ENCODE data around the gene WDR53. TPM values are rescaled to one million over a fixed set of nuclear protein-coding genes. Genes with fewer than 3 reads are reported as not detected.

WDR53 gene
- total RNA-seq, 5 donors from 2014 or later (not counting 1 experiment from before 2014, with no cell fraction given): 19.2 to 29.8 (median 25.5) TPM

- peak overlapping the region; percentile 88 to 92 for H3K27ac Mint-ChIP-seq
- DNase-seq: peak; percentile 75 to 98 (median 89)
- no peaks in the 10 kb centered on the region for H3K36me3 ChIP-seq (ENCODE audit: control insufficient read depth in 2 of 2, extremely low read depth in 1 of 2, insufficient read depth in 1 of 2, low read length in 1 of 2)
- H3K4me1 ChIP-seq (ENCODE audit: control insufficient read depth in 1 of 2, extremely low read depth in 1 of 2, insufficient read depth in 2 of 2, low read length in 2 of 2): peaks cover 22 to 46% of the 10 kb centered on the region in 2 experiments
- peaks cover 34 to 41% (median 41%) of the 10 kb centered on the region in 3 donors for H3K4me1 Mint-ChIP-seq
- H3K4me3 Mint-ChIP-seq: peak overlapping the region; percentile 51 to 64 (median 59)
- peak; percentile 81 to 92 (median 90) for ATAC-seq (replicated peaks in 1 of 4)
- H3K36me3 Mint-ChIP-seq: no peaks in the 10 kb centered on the region
- ChIA-PET POLR2A (interaction anchor here (0.6 to 1.0 kb wide), 5 partner anchors 22 to 130 kb away, joined by 3 to 8 read pairs (median 3); partner anchors contain the start of genes FBXO45 (in 1 of the 2) and PAK2 (in 1 of the 2)), CTCF (interaction anchor here (0.5 to 6.4 kb wide), 31 partner anchors 8 to 135 kb away, joined by 3 to 106 read pairs (median 4); partner anchors contain the start of gene NRROS (in 1 of the 2))
- no peaks in the 10 kb centered on the region for H3K27me3 Mint-ChIP-seq
- WGBS (ENCODE audit: insufficient coverage): no CpG with 5 or more reads among the region's 5 CpGs
- H3K9me3 Mint-ChIP-seq: no peaks in the 10 kb centered on the region
- no peak overlapping the region for H3K4me3 ChIP-seq (ENCODE audit: control insufficient read depth in 1 of 2, extremely low read depth in 1 of 2, low read length in 1 of 2)
- H3K27ac ChIP-seq (ENCODE audit: low read length): peak overlapping the region; percentile 47
- no peaks in the 10 kb centered on the region for H3K9me3 ChIP-seq
- H3K27me3 ChIP-seq (replicated peaks in 1 of 2; ENCODE audit: control insufficient read depth in 2 of 2, extremely low read depth in 1 of 2, insufficient read depth in 2 of 2, low read length in 1 of 2): peaks cover 0 to 3% of the 10 kb centered on the region in 2 experiments
Observed at GRCh38 chr3:196609343-196609775, 41.0 kb upstream of the WDR53 start.

GRCh38 chr3:196608693-196609092 lies 40.3 kb upstream of the WDR53 start:
- H3K27ac ChIP-seq (ENCODE audit: low read length): no peak overlapping the region
- no peak overlapping the region for H3K4me3 ChIP-seq (ENCODE audit: control insufficient read depth in 1 of 2, extremely low read depth in 1 of 2, low read length in 1 of 2)
- no peaks in the 10 kb centered on the region for H3K27me3 Mint-ChIP-seq
- no peaks in the 10 kb centered on the region for H3K36me3 Mint-ChIP-seq
- peaks cover 36 to 43% (median 42%) of the 10 kb centered on the region in 3 donors for H3K4me1 Mint-ChIP-seq
- no peak overlapping the region for H3K27ac Mint-ChIP-seq
- DNase-seq: no peak
- ATAC-seq (replicated peaks in 1 of 4): no peak
- whole genome bisulfite sequencing (ENCODE audit: insufficient coverage): no CpG with 5 or more reads among the region's 2 CpGs
- no peaks in the 10 kb centered on the region for H3K9me3 ChIP-seq
- H3K4me3 Mint-ChIP-seq: no peak overlapping the region
- H3K4me1 ChIP-seq (ENCODE audit: control insufficient read depth in 1 of 2, extremely low read depth in 1 of 2, insufficient read depth in 2 of 2, low read length in 2 of 2): peaks cover 24 to 53% of the 10 kb centered on the region in 2 experiments
- ChIA-PET CTCF (interaction anchor here (0.6 to 6.4 kb wide), 17 partner anchors 9 to 101 kb away, joined by 3 to 106 read pairs (median 5); partner anchors contain the start of gene NRROS (in 1 of the 2)), POLR2A (interaction anchor here in 1 of 2 donors (1.0 kb wide), 1 partner anchor 23 kb away, joined by 3 read pairs; no protein-coding TSS in a partner anchor)
- H3K9me3 Mint-ChIP-seq: no peaks in the 10 kb centered on the region
- no peaks in the 10 kb centered on the region for H3K36me3 ChIP-seq (ENCODE audit: control insufficient read depth in 2 of 2, extremely low read depth in 1 of 2, insufficient read depth in 1 of 2, low read length in 1 of 2)
- H3K27me3 ChIP-seq (replicated peaks in 1 of 2; ENCODE audit: control insufficient read depth in 2 of 2, extremely low read depth in 1 of 2, insufficient read depth in 2 of 2, low read length in 1 of 2): peaks cover 0 to 6% of the 10 kb centered on the region in 2 experiments

- H3K9me3 ChIP-seq: no peaks in the 10 kb centered on the region
- peaks cover 5 to 17% of the 10 kb centered on the region in 2 experiments for H3K4me1 ChIP-seq (ENCODE audit: control insufficient read depth in 1 of 2, extremely low read depth in 1 of 2, insufficient read depth in 2 of 2, low read length in 2 of 2)
- ChIA-PET CTCF (interaction anchor here (0.5 to 6.4 kb wide), 9 partner anchors 34 to 664 kb away, joined by 3 to 106 read pairs (median 3); partner anchors contain the start of genes FBXO45 (in 1 of the 2), NRROS (in 1 of the 2) and WDR53 (in 1 of the 2)), POLR2A (interaction anchor here in 1 of 2 donors (0.7 kb wide), 1 partner anchor 80 kb away, joined by 9 read pairs; no protein-coding TSS in a partner anchor)
- H3K27ac Mint-ChIP-seq: peak overlapping the region; percentile 66 to 76
- ATAC-seq (replicated peaks in 1 of 4): peak; percentile 76 to 95 (median 80)
- no peaks in the 10 kb centered on the region for H3K36me3 ChIP-seq (ENCODE audit: control insufficient read depth in 2 of 2, extremely low read depth in 1 of 2, insufficient read depth in 1 of 2, low read length in 1 of 2)
- H3K4me3 Mint-ChIP-seq: peak overlapping the region in 1 of 3 donors; percentile 19
- H3K4me1 Mint-ChIP-seq: peaks cover 11 to 19% (median 16%) of the 10 kb centered on the region in 3 donors
- WGBS (ENCODE audit: insufficient coverage): 41% methylated on average over 6 of the region's 13 CpGs
- H3K27me3 ChIP-seq (replicated peaks in 1 of 2; ENCODE audit: control insufficient read depth in 2 of 2, extremely low read depth in 1 of 2, insufficient read depth in 2 of 2, low read length in 1 of 2): peaks cover 0 to 8% of the 10 kb centered on the region in 2 experiments
- no peaks in the 10 kb centered on the region for H3K9me3 Mint-ChIP-seq
- no peaks in the 10 kb centered on the region for H3K36me3 Mint-ChIP-seq
- no peak overlapping the region for H3K27ac ChIP-seq (ENCODE audit: low read length)
- no peaks in the 10 kb centered on the region for H3K27me3 Mint-ChIP-seq
- DNase-seq: peak; percentile 36 to 85 (median 72)
- H3K4me3 ChIP-seq (ENCODE audit: control insufficient read depth in 1 of 2, extremely low read depth in 1 of 2, low read length in 1 of 2): no peak overlapping the region
Observed at GRCh38 chr3:196604548-196604947, 36.2 kb upstream of the WDR53 start.

GRCh38 chr3:196603683-196604082 lies 35.3 kb upstream of the WDR53 start:
- POLR2A ChIA-PET: no interaction called here
- DNase-seq (no peak), ATAC-seq (replicated peaks in 1 of 4) (no peak)
- Histone ChIP-seq H3K27ac (ENCODE audit: low read length) (no peak overlapping the region), H3K27me3 (replicated peaks in 1 of 2; ENCODE audit: control insufficient read depth in 2 of 2, extremely low read depth in 1 of 2, insufficient read depth in 2 of 2, low read length in 1 of 2) (peaks cover 0 to 8% of the 10 kb centered on the region in 2 experiments), H3K4me1 (ENCODE audit: control insufficient read depth in 1 of 2, extremely low read depth in 1 of 2, insufficient read depth in 2 of 2, low read length in 2 of 2) (peaks cover 2 to 11% of the 10 kb centered on the region in 2 experiments), H3K9me3 (no peaks in the 10 kb centered on the region), H3K4me3 (ENCODE audit: control insufficient read depth in 1 of 2, extremely low read depth in 1 of 2, low read length in 1 of 2) (no peak overlapping the region), H3K36me3 (ENCODE audit: control insufficient read depth in 2 of 2, extremely low read depth in 1 of 2, insufficient read depth in 1 of 2, low read length in 1 of 2) (no peaks in the 10 kb centered on the region)
- H3K4me1 Mint-ChIP-seq: peaks cover 6 to 12% (median 10%) of the 10 kb centered on the region in 3 donors
- CTCF ChIA-PET: interaction anchor here in 1 of 2 donors (0.7 kb wide), 1 partner anchor 132 kb away, joined by 6 read pairs; no protein-coding TSS in a partner anchor
- no peak overlapping the region for H3K27ac Mint-ChIP-seq
- no peaks in the 10 kb centered on the region for H3K9me3 Mint-ChIP-seq
- H3K36me3 Mint-ChIP-seq: no peaks in the 10 kb centered on the region
- no peaks in the 10 kb centered on the region for H3K27me3 Mint-ChIP-seq
- 80% methylated on average over 1 of the region's 7 CpGs for WGBS (ENCODE audit: insufficient coverage)
- H3K4me3 Mint-ChIP-seq: peak overlapping the region in 1 of 3 donors; percentile 40

- peaks cover 0 to 8% of the 10 kb centered on the region in 2 experiments for H3K27me3 ChIP-seq (replicated peaks in 1 of 2; ENCODE audit: control insufficient read depth in 2 of 2, extremely low read depth in 1 of 2, insufficient read depth in 2 of 2, low read length in 1 of 2)
- Mint-ChIP-seq H3K4me1 (peaks cover 9 to 21% (median 19%) of the 10 kb centered on the region in 3 donors), H3K27ac (no peak overlapping the region), H3K4me3 (no peak overlapping the region), H3K9me3 (no peaks in the 10 kb centered on the region), H3K36me3 (no peaks in the 10 kb centered on the region), H3K27me3 (peaks cover 0 to 4% of the 10 kb centered on the region in 2 donors)
- CTCF ChIA-PET: no interaction called here
- H3K36me3 ChIP-seq (ENCODE audit: control insufficient read depth in 2 of 2, extremely low read depth in 1 of 2, insufficient read depth in 1 of 2, low read length in 1 of 2): no peaks in the 10 kb centered on the region
- DNase-seq (no peak), ATAC-seq (replicated peaks in 1 of 4) (no peak)
- no peak overlapping the region for H3K27ac ChIP-seq (ENCODE audit: low read length)
- H3K4me1 ChIP-seq (ENCODE audit: control insufficient read depth in 1 of 2, extremely low read depth in 1 of 2, insufficient read depth in 2 of 2, low read length in 2 of 2): peaks cover 2 to 15% of the 10 kb centered on the region in 2 experiments
- H3K9me3 ChIP-seq: no peaks in the 10 kb centered on the region
- POLR2A ChIA-PET: no interaction called here
- H3K4me3 ChIP-seq (ENCODE audit: control insufficient read depth in 1 of 2, extremely low read depth in 1 of 2, low read length in 1 of 2): no peak overlapping the region
- 94% methylated on average over 6 of the region's 6 CpGs for WGBS (ENCODE audit: insufficient coverage)
Observed at GRCh38 chr3:196602673-196603072, 34.3 kb upstream of the WDR53 start.

- peaks cover 0 to 12% of the 10 kb centered on the region in 2 experiments for H3K27me3 ChIP-seq (replicated peaks in 1 of 2; ENCODE audit: control insufficient read depth in 2 of 2, extremely low read depth in 1 of 2, insufficient read depth in 2 of 2, low read length in 1 of 2)
- Mint-ChIP-seq H3K36me3 (no peaks in the 10 kb centered on the region), H3K27me3 (peaks cover 0 to 8% of the 10 kb centered on the region in 2 donors), H3K4me3 (no peak overlapping the region), H3K4me1 (peaks cover 9 to 21% (median 19%) of the 10 kb centered on the region in 3 donors), H3K27ac (no peak overlapping the region), H3K9me3 (no peaks in the 10 kb centered on the region)
- no peak overlapping the region for H3K27ac ChIP-seq (ENCODE audit: low read length)
- no peaks in the 10 kb centered on the region for H3K9me3 ChIP-seq
- no peak for ATAC-seq (replicated peaks in 1 of 4)
- DNase-seq: no peak
- ChIA-PET CTCF (no interaction called here), POLR2A (no interaction called here)
- no peaks in the 10 kb centered on the region for H3K36me3 ChIP-seq (ENCODE audit: control insufficient read depth in 2 of 2, extremely low read depth in 1 of 2, insufficient read depth in 1 of 2, low read length in 1 of 2)
- WGBS (ENCODE audit: insufficient coverage): no CpG with 5 or more reads among the region's 7 CpGs
- H3K4me3 ChIP-seq (ENCODE audit: control insufficient read depth in 1 of 2, extremely low read depth in 1 of 2, low read length in 1 of 2): no peak overlapping the region
- peaks cover 2 to 15% of the 10 kb centered on the region in 2 experiments for H3K4me1 ChIP-seq (ENCODE audit: control insufficient read depth in 1 of 2, extremely low read depth in 1 of 2, insufficient read depth in 2 of 2, low read length in 2 of 2)
Observed at GRCh38 chr3:196600359-196600758, 32.0 kb upstream of the WDR53 start.
